Testis (tissue), 3 donors: ENCODE measurements around the gene NOX5. TPM values are rescaled to one million over a fixed set of nuclear protein-coding genes. Genes with fewer than 3 reads are reported as not detected.

Experiments used
- DNase-seq: peaks from one replicate; pipeline ENCODE4 v3.0.0-alpha.2; 2019
- H3K27ac ChIP-seq, 2 donors: fragments of 200-600 bp; sonication (generic); one replicate each; pipeline ENCODE4 v1.5.1; 2019
- H3K27me3 ChIP-seq: fragments of 200-600 bp; sonication (generic); one replicate; pipeline ENCODE4 v1.5.1; 2019
- H3K36me3 ChIP-seq: fragments of 200-600 bp; sonication (generic); one replicate; pipeline ENCODE4 v1.5.1; 2017; ENCODE audit warnings: low read depth; ENCODE audit errors: missing control alignments
- H3K4me1 ChIP-seq: fragments of 200-600 bp; sonication (generic); one replicate; pipeline ENCODE4 v1.5.1; 2019
- H3K4me3 ChIP-seq, 2 donors: fragments of 200-600 bp; sonication (generic); one replicate each; pipeline ENCODE4 v1.5.1; 2017 to 2019
- H3K9me3 ChIP-seq: fragments of 200-600 bp; sonication (generic); one replicate; pipeline ENCODE4 v1.5.1; 2017
- CTCF ChIP-seq, 3 experiments: fragments of 450-650 bp in 2 of 3; fragments of 200-600 bp in 1 of 3; sonication (generic) in 1 of 3; IDR thresholded peaks; one replicate each; pipeline ENCODE4 v1.5.1; 2016 to 2019; ENCODE audit warnings: antibody characterized with exemption in 3 of 3, mild to moderate bottlenecking in 2 of 3, moderate library complexity in 1 of 3
- POLR2A ChIP-seq: fragments of 450-650 bp; IDR thresholded peaks from one replicate; pipeline ENCODE4 v1.6.1; 2017; ENCODE audit warnings: antibody characterized with exemption, mild to moderate bottlenecking, moderate library complexity
- WGBS, 2 donors: methylation state at CpG; one replicate each; pipeline ENCODE4 v1.1.5; 2018; 5-methylcytosine and 5-hydroxymethylcytosine counted together
- intact Hi-C: fragments of 100-400 bp; cut with DNase I; formaldehyde crosslinking; loops from one replicate; pipeline ENCODE4 v1.15.1; 2023; ENCODE audit warnings: low total_unique reads
- polyA plus RNA-seq: library from polyadenylated mRNA; stranded (reverse); fragments of 350-450 nt; fragmentation: Illumina TruSeq; extraction: RNeasy Lipid Tissue Mini Kit (QIAGEN cat#74804); gene quantifications from one replicate; pipeline ENCODE4 v1.2.3, GENCODE V29; 2014; ENCODE audit warnings: low read depth, low replicate concordance; ENCODE audit not compliant: insufficient read depth
- total RNA-seq, 2 donors: library from RNA; depleted of rRNA; stranded (reverse); fragments of >200 nt; gene quantifications; one replicate each; pipeline ENCODE4 v1.2.3, GENCODE V29; 2016

The NOX5 gene
- total and polyA plus RNA-seq, 3 donors from 2014 or later, result 7.9 to 12.2 (median 10.7) TPM

- Histone ChIP-seq H3K4me3 (no peak overlapping the region), H3K27me3 (no peaks in the 10 kb centered on the region), H3K9me3 (no peaks in the 10 kb centered on the region), H3K36me3 (no peaks in the 10 kb centered on the region), H3K27ac (no peak overlapping the region), H3K4me1 (no peaks in the 10 kb centered on the region)
- TF ChIP-seq POLR2A, result no peak
- no peak for TF ChIP-seq CTCF (IDR thresholded peaks at IDR 0.05)
- WGBS, 2 donors, result 76 to 82% methylated on average over 10 of the region's 10 CpGs
- intact Hi-C loops, result no loop called here
- no peak for DNase-seq
Measured at GRCh38 chr15:69088300-69088965, 73.9 kb downstream of the NOX5 start.

- intact Hi-C loops, result no loop called here
- 92 to 98% methylated on average over 5 of the region's 5 CpGs for WGBS, 2 donors
- Histone ChIP-seq H3K4me1 (no peaks in the 10 kb centered on the region), H3K9me3 (no peaks in the 10 kb centered on the region), H3K27ac (no peak overlapping the region), H3K27me3 (no peaks in the 10 kb centered on the region), H3K4me3 (no peak overlapping the region), H3K36me3 (no peaks in the 10 kb centered on the region)
- DNase-seq, result no peak
- TF ChIP-seq POLR2A (no peak), CTCF (IDR thresholded peaks at IDR 0.05) (no peak)
Measured at GRCh38 chr15:69089258-69089657, 74.8 kb downstream of the NOX5 start.

DNA sequence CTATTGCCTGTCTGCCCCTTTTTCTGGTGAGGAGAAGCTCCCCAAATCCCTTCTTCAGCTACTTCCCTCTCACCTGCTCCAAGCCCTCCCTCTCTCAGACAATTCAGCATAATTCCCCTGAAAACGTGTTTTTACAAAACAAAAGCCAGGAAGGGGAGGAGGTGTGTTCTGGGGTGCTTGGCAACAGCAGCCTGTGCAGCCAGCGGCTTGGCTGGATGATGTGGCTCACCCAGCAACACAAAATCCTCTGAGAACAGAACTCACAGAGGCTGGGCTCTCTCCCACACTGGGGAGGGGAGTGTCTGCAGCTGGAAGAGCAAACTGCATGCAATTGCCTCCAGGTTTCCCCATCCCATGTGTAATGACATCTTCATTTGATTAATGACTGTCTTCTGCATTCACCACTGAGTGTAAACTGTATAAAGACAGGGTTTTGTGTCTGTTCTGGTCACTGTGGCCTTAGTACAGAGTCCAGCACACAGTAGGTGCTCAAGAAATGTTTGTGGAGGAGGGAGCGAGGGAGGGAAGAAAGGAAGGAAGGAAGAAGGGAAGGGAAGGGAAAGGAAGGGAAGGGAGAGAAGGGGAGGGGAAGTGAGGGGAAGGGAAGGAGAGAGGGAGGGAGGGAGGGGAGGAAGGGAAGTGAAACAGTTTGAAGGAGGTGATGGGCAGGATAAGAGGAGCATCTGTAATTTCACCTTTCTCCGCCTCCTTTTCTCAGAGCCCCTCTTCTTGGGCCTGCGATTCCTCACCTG lies 75.9 kb downstream of the NOX5 start:
- no peaks in the 10 kb centered on the region for H3K27me3 ChIP-seq
- DNase-seq, result no peak
- no peak overlapping the region for H3K4me3 ChIP-seq
- TF ChIP-seq POLR2A, result no peak
- no peak for TF ChIP-seq CTCF (IDR thresholded peaks at IDR 0.05)
- H3K9me3 ChIP-seq, result no peaks in the 10 kb centered on the region
- H3K4me1 ChIP-seq, result no peaks in the 10 kb centered on the region
- H3K27ac ChIP-seq, result no peak overlapping the region
- WGBS, 2 donors, result 72 to 75% methylated on average over 5 of the region's 5 CpGs
- intact Hi-C loops, result no loop called here
- no peaks in the 10 kb centered on the region for H3K36me3 ChIP-seq

GRCh38 chr15:69091654-69092053 lies 77.2 kb downstream of the NOX5 start:
- no peaks in the 10 kb centered on the region for H3K27me3 ChIP-seq
- DNase-seq, result no peak
- no peak overlapping the region for H3K4me3 ChIP-seq
- TF ChIP-seq CTCF (IDR thresholded peaks at IDR 0.05) (no peak), POLR2A (no peak)
- no peak overlapping the region for H3K27ac ChIP-seq
- no peaks in the 10 kb centered on the region for H3K4me1 ChIP-seq
- WGBS, 2 donors, result 80 to 87% methylated on average over 1 of the region's 1 CpG
- no peaks in the 10 kb centered on the region for H3K36me3 ChIP-seq
- H3K9me3 ChIP-seq, result no peaks in the 10 kb centered on the region
- intact Hi-C loops, result no loop called here
